DOHH2 (cell line): ENCODE results near the gene SAMD9L.

Experiments used
- CTCF ChIP-seq: fragments of 200-600 bp; sonication (generic); IDR thresholded peaks from one replicate; pipeline ENCODE4 v1.5.1; 2014; ENCODE audit warnings: antibody characterized with exemption, mild to moderate bottlenecking, low read depth, low read length; ENCODE audit not compliant: poor library complexity, severe bottlenecking
- EZH2phosphoT487 ChIP-seq: fragments of 200-600 bp; sonication (generic); IDR thresholded peaks from 2 replicates; pipeline ENCODE4 v1.6.1; 2017; ENCODE audit warnings: borderline replicate concordance, mild to moderate bottlenecking, antibody characterized with exemption, low read length, moderate library complexity, mixed read lengths

GRCh38 chr7:93120592-93121549 is 27.3 kb downstream of the SAMD9L start:
- TF ChIP-seq CTCF, result no peak
- TF ChIP-seq EZH2phosphoT487, result no peak
